HuH-7.5 (cell line): ENCODE data around the gene L3HYPDH.
"Not testable (repeated sequence)": the region's sequence is repeated elsewhere in the genome, so short reads cannot be mapped to it uniquely, and the experiment has no call there.

Source experiments
- DNase-seq: peaks from one replicate; pipeline ENCODE4 v3.0.0; 2011; ENCODE audit warnings: low spot score

L3HYPDH gene

GRCh38 chr14:59478540-59478939 is 5.7 kb downstream of the L3HYPDH start:
- DNase-seq: no peak

- no peak for DNase-seq
Observed at GRCh38 chr14:59475709-59476108, 8.5 kb downstream of the L3HYPDH start.

- DNase-seq: no peak
Observed at GRCh38 chr14:59474172-59474571, 10.0 kb downstream of the L3HYPDH start.

GRCh38 chr14:59465316-59466135 is 18.7 kb downstream of the L3HYPDH start, which contains the start of gene GPR135:
GPR135 (minus strand) TSS chr14:59465380; CDS start chr14:59465226, 154 bp downstream.
- no peak for DNase-seq

GRCh38 chr14:59464486-59465315 is 19.5 kb downstream of the L3HYPDH start:
- DNase-seq: peak; percentile 58

GRCh38 chr14:59463787-59464485 is 20.3 kb downstream of the L3HYPDH start:
- peak; percentile 33 for DNase-seq

- no peak for DNase-seq
Observed at GRCh38 chr14:59461891-59462290, 22.3 kb downstream of the L3HYPDH start.

GRCh38 chr14:59460378-59460777 is 23.8 kb downstream of the L3HYPDH start:
- no peak for DNase-seq

- DNase-seq: no peak
Observed at GRCh38 chr14:59458486-59458885, 25.7 kb downstream of the L3HYPDH start.

GRCh38 chr14:59455411-59455810 is 28.8 kb downstream of the L3HYPDH start:
- DNase-seq: no peak

- DNase-seq: no peak
Observed at GRCh38 chr14:59454139-59454538, 30.1 kb downstream of the L3HYPDH start.

GRCh38 chr14:59451849-59452248 is 32.4 kb downstream of the L3HYPDH start:
- DNase-seq: no peak

- DNase-seq: no peak
Observed at GRCh38 chr14:59450716-59451115, 33.5 kb downstream of the L3HYPDH start.

GRCh38 chr14:59448673-59449072 is 35.5 kb downstream of the L3HYPDH start:
- DNase-seq: not testable (repeated sequence)

GRCh38 chr14:59439256-59439965 is 44.8 kb downstream of the L3HYPDH start:
- DNase-seq: no peak

- DNase-seq: no peak
Observed at GRCh38 chr14:59438195-59438647, 46.0 kb downstream of the L3HYPDH start.

GRCh38 chr14:59435987-59436386 is 48.2 kb downstream of the L3HYPDH start:
- no peak for DNase-seq

- DNase-seq: no peak
Observed at GRCh38 chr14:59435101-59435500, 49.1 kb downstream of the L3HYPDH start.

- DNase-seq: no peak
Observed at GRCh38 chr14:59429790-59430189, 54.4 kb downstream of the L3HYPDH start.

- DNase-seq: no peak
Observed at GRCh38 chr14:59428581-59429012, 55.6 kb downstream of the L3HYPDH start.
